Type B pancreatic cell (in vitro differentiated cells): ENCODE data around the gene FAM13B. TPM values are rescaled to one million over a fixed set of nuclear protein-coding genes. Genes with fewer than 3 reads are reported as not detected.
"Not testable (repeated sequence)": the region's sequence is repeated elsewhere in the genome, so short reads cannot be mapped to it uniquely, and the experiment has no call there.

Experiments used
- DNase-seq: peaks from one replicate; pipeline ENCODE4 v3.0.0; 2021; ENCODE audit warnings: mixed read lengths; ENCODE audit not compliant: unreplicated experiment; ENCODE audit errors: extremely low spot score
- H3K27ac Mint-ChIP-seq: 2 replicates; pipeline ENCODE4 v1.8.0; 2021; ENCODE audit warnings: mild to moderate bottlenecking, mixed read lengths
- H3K27me3 Mint-ChIP-seq: 2 replicates; pipeline ENCODE4 v1.8.0; 2021; ENCODE audit warnings: mixed read lengths
- H3K36me3 Mint-ChIP-seq: 2 replicates; pipeline ENCODE4 v1.8.0; 2021; ENCODE audit warnings: mixed read lengths
- H3K4me1 Mint-ChIP-seq: one replicate; pipeline ENCODE4 v1.8.0; 2021; ENCODE audit warnings: mixed read lengths; ENCODE audit not compliant: unreplicated experiment
- H3K4me3 Mint-ChIP-seq: 2 replicates; pipeline ENCODE4 v1.8.0; 2021; ENCODE audit warnings: mild to moderate bottlenecking, mixed read lengths
- H3K9me3 Mint-ChIP-seq: 2 replicates; pipeline ENCODE4 v1.8.0; 2021; ENCODE audit warnings: mixed read lengths
- long read RNA-seq: library from polyadenylated mRNA; unstranded; transcript quantifications from one replicate; pipeline ENCODE4 v2.0.0, GENCODE V29; 2020
- total RNA-seq: library from RNA; stranded (reverse); gene quantifications from 2 replicates; pipeline ENCODE4 v1.2.1, GENCODE V29; 2021; ENCODE audit warnings: low replicate concordance
- TF ChIP-seq, protein P1 (sequence below): fragments of 200-600 bp; sonication (generic); conservative IDR thresholded peaks from 2 replicates; pipeline ENCODE4 v1.5.0; 2021; ENCODE audit warnings: antibody characterized with exemption, mild to moderate bottlenecking

Gene FAM13B
- 39.6 and 40.3 TPM in 2 replicates for total RNA-seq
- long read RNA-seq, partial matches to known transcripts, result 69 of 122 reads
- long read RNA-seq, other reads (novel, unspliced or antisense), result 51 of 122 reads

DNA sequence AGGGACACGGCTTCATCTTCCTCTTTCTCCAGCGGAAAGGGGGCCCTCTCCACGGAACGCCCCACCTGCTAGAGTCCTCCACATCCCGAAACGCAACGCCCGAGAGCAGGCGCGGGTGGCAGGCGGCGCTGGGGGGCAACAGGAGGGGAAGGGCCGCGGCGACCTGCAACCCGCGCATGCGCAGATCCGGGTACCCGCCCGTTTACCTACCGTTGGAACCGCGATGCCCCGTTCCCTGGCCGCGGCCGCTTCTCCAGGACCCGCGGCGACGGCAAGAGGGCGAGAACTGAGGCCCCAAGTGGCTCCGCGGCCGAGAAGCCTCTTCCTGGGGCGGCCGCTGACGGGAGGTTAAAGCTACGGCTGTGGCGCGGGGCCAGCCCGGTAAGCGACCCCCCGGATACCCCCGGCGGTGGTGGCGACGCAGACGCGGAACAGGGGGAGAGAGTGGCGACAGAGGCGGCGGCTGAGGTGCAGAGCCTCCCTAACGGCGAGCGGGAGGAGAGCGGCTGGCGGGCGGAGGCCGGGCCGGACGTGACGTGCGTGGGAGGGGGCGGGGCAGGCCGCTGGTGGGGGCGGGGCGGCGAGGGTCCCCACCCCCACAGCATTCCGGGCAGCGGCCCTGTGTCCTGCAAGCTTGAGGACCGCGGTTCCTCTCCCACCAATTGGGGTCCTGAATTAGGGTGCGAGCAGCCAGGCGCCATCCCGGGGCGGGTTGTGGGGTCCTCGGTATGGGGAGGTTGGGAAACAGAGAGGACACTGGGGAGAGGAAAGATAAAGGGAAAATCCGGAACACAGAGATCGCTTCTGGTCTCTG, at the start of gene FAM13B:
Gene FAM13B (minus strand): TSS at position 508 of the 814 bp plus-strand sequence. CDS start 13,968 bp downstream, outside the sequence.
- Mint-ChIP-seq H3K36me3 (peaks cover 3% of the 10 kb centered on the region), H3K4me1 (peaks cover 31% of the 10 kb centered on the region), H3K27ac (peak within 1 kb of the TSS; percentile 97), H3K27me3 (no peaks in the 10 kb centered on the region), H3K4me3 (peak within 1 kb of the TSS; percentile 99), H3K9me3 (no peaks in the 10 kb centered on the region)
- DNase-seq, result peak; percentile 86
- TF ChIP-seq, protein P1, sequence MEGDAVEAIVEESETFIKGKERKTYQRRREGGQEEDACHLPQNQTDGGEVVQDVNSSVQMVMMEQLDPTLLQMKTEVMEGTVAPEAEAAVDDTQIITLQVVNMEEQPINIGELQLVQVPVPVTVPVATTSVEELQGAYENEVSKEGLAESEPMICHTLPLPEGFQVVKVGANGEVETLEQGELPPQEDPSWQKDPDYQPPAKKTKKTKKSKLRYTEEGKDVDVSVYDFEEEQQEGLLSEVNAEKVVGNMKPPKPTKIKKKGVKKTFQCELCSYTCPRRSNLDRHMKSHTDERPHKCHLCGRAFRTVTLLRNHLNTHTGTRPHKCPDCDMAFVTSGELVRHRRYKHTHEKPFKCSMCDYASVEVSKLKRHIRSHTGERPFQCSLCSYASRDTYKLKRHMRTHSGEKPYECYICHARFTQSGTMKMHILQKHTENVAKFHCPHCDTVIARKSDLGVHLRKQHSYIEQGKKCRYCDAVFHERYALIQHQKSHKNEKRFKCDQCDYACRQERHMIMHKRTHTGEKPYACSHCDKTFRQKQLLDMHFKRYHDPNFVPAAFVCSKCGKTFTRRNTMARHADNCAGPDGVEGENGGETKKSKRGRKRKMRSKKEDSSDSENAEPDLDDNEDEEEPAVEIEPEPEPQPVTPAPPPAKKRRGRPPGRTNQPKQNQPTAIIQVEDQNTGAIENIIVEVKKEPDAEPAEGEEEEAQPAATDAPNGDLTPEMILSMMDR, result peak; percentile 24

DNA sequence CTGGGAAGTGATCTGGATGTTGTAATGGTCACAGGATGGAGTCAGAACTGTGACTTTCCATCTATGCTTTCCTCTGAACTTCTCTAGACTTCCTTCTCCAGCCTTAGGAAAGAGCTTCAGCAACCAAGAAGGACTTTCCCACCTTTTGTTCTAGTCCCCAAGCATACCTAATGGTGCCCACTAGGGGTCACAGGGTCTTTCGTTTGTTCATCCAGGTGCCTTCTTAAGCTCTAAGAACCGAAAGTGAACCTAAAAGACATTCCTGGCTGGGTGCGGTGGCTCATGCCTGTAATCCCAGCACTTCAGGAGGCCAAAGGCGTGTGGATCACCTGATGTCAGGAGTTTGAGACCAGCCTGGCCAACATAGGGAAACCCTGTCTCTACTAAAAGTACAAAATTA, 49.2 kb upstream of the FAM13B start:
- Mint-ChIP-seq H3K36me3 (no peaks in the 10 kb centered on the region), H3K27ac (no peak overlapping the region), H3K27me3 (no peaks in the 10 kb centered on the region), H3K4me1 (no peaks in the 10 kb centered on the region), H3K9me3 (no peaks in the 10 kb centered on the region), H3K4me3 (no peak overlapping the region)
- DNase-seq, result no peak
- TF ChIP-seq, protein P1, result no peak

DNA sequence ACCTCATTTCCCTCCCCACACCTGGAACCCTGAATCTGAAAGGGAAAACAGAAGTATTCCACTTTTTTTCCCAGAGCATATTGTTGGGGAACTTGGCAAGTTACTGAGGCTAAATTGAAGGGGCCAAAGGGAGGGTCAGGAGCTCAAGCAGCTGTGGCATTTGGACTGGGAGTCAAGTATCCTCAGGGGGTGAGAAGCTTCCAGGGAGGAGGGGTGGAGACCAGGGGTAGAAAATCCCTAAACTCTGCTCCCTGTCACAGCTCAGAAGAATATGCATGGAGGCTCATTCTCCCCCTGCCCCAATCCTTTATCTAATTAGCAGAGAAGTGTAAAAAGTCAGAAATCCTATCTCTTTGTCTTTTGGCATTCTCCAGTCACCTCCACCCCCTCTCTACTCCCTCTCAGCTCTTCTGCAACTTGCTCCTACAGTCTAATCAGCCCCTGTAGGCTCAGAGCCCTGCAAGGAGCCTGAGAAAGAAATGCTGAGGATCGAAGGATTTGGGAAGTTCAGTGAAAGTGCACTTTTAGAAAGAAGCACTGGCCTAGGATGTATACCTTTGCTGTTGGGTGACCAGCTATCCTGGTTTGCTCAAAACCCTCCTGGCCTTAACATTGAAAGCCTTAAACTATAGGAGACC, 45.2 kb upstream of the FAM13B start:
- TF ChIP-seq, protein P1, result no peak
- DNase-seq, result no peak
- H3K27me3 Mint-ChIP-seq, result no peaks in the 10 kb centered on the region
- no peak overlapping the region for H3K27ac Mint-ChIP-seq
- no peaks in the 10 kb centered on the region for H3K36me3 Mint-ChIP-seq
- H3K4me3 Mint-ChIP-seq, result no peak overlapping the region
- H3K4me1 Mint-ChIP-seq, result no peaks in the 10 kb centered on the region
- no peaks in the 10 kb centered on the region for H3K9me3 Mint-ChIP-seq

DNA sequence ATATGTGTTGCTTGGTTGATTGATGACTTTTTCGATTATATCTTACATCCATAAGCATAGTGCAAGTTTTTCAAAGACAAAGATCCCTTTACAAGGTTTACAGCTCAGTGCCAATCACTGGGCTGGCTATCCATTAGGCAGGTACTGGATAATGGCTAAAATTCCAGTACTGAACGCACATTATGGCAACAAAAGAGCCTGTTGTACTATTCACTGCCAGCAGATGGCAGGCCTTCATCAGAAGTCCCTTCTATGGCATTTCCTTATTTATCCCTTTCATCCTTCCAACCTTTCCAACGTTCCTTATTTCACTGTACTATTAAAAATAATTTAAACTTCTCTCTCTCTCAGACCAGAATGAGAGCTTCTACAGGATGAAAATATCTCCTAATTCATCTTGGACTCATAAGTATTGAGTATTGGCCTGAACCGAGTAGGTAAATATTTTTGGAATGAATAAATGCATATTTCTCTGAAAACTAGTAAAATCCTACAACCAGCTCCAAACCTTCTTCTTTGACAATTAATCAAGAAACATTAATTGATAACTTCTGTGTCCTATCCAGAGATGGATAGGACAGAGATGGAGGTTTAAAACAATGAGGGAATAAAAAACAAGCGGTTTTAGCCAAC, 44.3 kb upstream of the FAM13B start:
- Mint-ChIP-seq H3K27ac (no peak overlapping the region), H3K4me1 (no peaks in the 10 kb centered on the region), H3K27me3 (no peaks in the 10 kb centered on the region), H3K36me3 (no peaks in the 10 kb centered on the region), H3K9me3 (no peaks in the 10 kb centered on the region), H3K4me3 (no peak overlapping the region)
- DNase-seq, result no peak
- TF ChIP-seq, protein P1, result peak; percentile 95

DNA sequence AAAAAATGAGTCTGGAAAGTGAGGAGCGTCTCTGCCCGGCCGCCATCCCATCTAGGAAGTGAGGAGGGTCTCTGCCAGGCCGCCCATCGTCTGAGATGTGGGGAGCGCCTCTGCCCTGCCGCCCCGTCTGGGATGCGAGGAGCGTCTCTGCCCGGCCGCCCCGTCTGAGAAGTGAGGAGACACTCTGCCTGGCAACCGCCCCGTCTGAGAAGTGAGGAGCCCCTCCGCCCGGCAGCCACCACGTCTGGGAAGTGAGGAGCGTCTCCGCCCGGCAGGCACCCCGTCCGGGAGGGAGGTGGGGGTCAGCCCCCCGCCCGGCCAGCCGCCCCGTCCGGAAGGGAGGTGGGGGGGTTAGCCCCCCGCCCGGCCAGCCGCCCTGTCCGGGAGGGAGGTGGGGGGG, 37.1 kb upstream of the FAM13B start:
- H3K27me3 Mint-ChIP-seq, H3K27ac Mint-ChIP-seq, H3K9me3 Mint-ChIP-seq, H3K4me3 Mint-ChIP-seq, H3K36me3 Mint-ChIP-seq, DNase-seq, H3K4me1 Mint-ChIP-seq: not testable (repeated sequence)
